SK-N-SH treated with all-trans-retinoic acid at 6 μM for 48 hours (cell line): ENCODE data around the gene C2CD4C.

Experiments
- ARNTL ChIP-seq: fragments of 450-650 bp; formaldehyde crosslinking; IDR thresholded peaks from 2 replicates; pipeline ENCODE4 v1.5.0; 2020; ENCODE audit warnings: low read depth, mild to moderate bottlenecking, moderate library complexity, borderline replicate concordance
- CSDC2 ChIP-seq: fragments of 250-450 bp; sonication (Bioruptor Pico); IDR thresholded peaks from 2 replicates; pipeline ENCODE4 v1.5.0; 2020; ENCODE audit warnings: mild to moderate bottlenecking, moderate library complexity
- ESRRG ChIP-seq: fragments of 250-450 bp; sonication (Bioruptor Pico); IDR thresholded peaks from 2 replicates; pipeline ENCODE4 v1.6.1; 2021; ENCODE audit warnings: mild to moderate bottlenecking
- GLIS3 ChIP-seq: fragments of 250-450 bp; sonication (Bioruptor Pico); IDR thresholded peaks from 2 replicates; pipeline ENCODE4 v1.5.0; 2020; ENCODE audit warnings: mild to moderate bottlenecking, moderate library complexity
- ISL1 ChIP-seq: fragments of 250-450 bp; sonication (Bioruptor Pico); IDR thresholded peaks from 2 replicates; pipeline ENCODE4 v2.1.2; 2022; ENCODE audit warnings: mild to moderate bottlenecking, moderate library complexity
- SNAI2 ChIP-seq: fragments of 250-450 bp; sonication (Bioruptor Pico); IDR thresholded peaks from 2 replicates; pipeline ENCODE4 v1.5.0; 2020; ENCODE audit warnings: mild to moderate bottlenecking, moderate library complexity
- TOX ChIP-seq: fragments of 250-450 bp; sonication (Bioruptor Pico); IDR thresholded peaks from 2 replicates; pipeline ENCODE4 v1.8.0; 2021; ENCODE audit warnings: mild to moderate bottlenecking, moderate library complexity, borderline replicate concordance
- ZC3H10 ChIP-seq: fragments of 250-450 bp; sonication (Bioruptor Pico); IDR thresholded peaks from 2 replicates; pipeline ENCODE4 v1.5.1; 2021; ENCODE audit warnings: mild to moderate bottlenecking, moderate library complexity
- ZFP3 ChIP-seq: fragments of 250-450 bp; sonication (Bioruptor Pico); IDR thresholded peaks from 2 replicates; pipeline ENCODE4 v1.5.0; 2020; ENCODE audit warnings: mild to moderate bottlenecking, moderate library complexity
- ZNF70 ChIP-seq: fragments of 450-650 bp; formaldehyde crosslinking; IDR thresholded peaks from 2 replicates; pipeline ENCODE4 v1.5.0; 2020; ENCODE audit warnings: mild to moderate bottlenecking, moderate library complexity
- ZNF8 ChIP-seq: fragments of 450-650 bp; formaldehyde crosslinking; IDR thresholded peaks from 2 replicates; pipeline ENCODE4 v1.5.0; 2020; ENCODE audit warnings: mild to moderate bottlenecking, moderate library complexity
- TF ChIP-seq, protein P1 (sequence below): fragments of 250-450 bp; sonication (Bioruptor Pico); IDR thresholded peaks from 2 replicates; pipeline ENCODE4 v1.5.0; 2020; ENCODE audit warnings: mild to moderate bottlenecking, moderate library complexity
- TF ChIP-seq, protein P2 (sequence below): fragments of 250-450 bp; sonication (Bioruptor Pico); IDR thresholded peaks from 2 replicates; pipeline ENCODE4 v1.8.0; 2020; ENCODE audit warnings: mild to moderate bottlenecking, moderate library complexity, borderline replicate concordance
- TF ChIP-seq, protein P3 (sequence below): fragments of 250-450 bp; sonication (Bioruptor Pico); IDR thresholded peaks from 2 replicates; pipeline ENCODE4 v1.5.1; 2020; ENCODE audit warnings: low read depth, mild to moderate bottlenecking, moderate library complexity

DNA sequence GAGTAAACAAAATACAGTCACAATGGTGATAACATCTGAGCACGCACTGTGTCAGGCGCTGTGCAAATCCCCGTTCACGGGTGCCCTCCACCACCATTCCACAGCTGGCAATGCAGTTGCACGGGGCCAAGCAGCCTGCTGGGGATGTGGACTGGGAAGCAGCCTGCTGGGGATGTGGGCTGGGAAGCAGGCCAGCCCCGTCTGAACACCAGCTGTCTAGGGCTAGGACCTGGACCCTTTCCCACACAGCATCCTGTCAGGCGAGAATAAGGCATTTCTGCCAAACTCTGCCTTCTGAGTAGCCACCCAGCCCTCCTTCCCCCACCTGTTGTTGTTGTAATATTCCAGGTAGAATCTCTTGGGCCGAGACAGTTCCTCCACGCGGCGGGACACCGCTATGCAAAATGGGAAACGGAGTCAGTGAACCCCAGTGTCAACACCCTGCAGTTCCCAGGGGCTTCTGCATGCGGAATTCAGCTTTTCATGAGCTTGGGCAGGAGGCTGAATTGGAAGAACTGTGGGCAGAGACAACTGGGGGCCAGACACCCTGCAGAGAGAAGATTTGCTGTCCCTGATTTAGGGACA is 36.5 kb downstream of the C2CD4C start:
- TF ChIP-seq, protein P1, sequence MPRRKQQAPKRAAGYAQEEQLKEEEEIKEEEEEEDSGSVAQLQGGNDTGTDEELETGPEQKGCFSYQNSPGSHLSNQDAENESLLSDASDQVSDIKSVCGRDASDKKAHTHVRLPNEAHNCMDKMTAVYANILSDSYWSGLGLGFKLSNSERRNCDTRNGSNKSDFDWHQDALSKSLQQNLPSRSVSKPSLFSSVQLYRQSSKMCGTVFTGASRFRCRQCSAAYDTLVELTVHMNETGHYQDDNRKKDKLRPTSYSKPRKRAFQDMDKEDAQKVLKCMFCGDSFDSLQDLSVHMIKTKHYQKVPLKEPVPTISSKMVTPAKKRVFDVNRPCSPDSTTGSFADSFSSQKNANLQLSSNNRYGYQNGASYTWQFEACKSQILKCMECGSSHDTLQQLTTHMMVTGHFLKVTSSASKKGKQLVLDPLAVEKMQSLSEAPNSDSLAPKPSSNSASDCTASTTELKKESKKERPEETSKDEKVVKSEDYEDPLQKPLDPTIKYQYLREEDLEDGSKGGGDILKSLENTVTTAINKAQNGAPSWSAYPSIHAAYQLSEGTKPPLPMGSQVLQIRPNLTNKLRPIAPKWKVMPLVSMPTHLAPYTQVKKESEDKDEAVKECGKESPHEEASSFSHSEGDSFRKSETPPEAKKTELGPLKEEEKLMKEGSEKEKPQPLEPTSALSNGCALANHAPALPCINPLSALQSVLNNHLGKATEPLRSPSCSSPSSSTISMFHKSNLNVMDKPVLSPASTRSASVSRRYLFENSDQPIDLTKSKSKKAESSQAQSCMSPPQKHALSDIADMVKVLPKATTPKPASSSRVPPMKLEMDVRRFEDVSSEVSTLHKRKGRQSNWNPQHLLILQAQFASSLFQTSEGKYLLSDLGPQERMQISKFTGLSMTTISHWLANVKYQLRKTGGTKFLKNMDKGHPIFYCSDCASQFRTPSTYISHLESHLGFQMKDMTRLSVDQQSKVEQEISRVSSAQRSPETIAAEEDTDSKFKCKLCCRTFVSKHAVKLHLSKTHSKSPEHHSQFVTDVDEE (CRISPR knock-in tag) = no peak
- TF ChIP-seq SNAI2 (CRISPR knock-in tag) = no peak
- TF ChIP-seq ZNF70 = no peak
- TF ChIP-seq ISL1 = no peak
- no peak for TF ChIP-seq ARNTL (CRISPR knock-in tag)
- TF ChIP-seq, protein P2, sequence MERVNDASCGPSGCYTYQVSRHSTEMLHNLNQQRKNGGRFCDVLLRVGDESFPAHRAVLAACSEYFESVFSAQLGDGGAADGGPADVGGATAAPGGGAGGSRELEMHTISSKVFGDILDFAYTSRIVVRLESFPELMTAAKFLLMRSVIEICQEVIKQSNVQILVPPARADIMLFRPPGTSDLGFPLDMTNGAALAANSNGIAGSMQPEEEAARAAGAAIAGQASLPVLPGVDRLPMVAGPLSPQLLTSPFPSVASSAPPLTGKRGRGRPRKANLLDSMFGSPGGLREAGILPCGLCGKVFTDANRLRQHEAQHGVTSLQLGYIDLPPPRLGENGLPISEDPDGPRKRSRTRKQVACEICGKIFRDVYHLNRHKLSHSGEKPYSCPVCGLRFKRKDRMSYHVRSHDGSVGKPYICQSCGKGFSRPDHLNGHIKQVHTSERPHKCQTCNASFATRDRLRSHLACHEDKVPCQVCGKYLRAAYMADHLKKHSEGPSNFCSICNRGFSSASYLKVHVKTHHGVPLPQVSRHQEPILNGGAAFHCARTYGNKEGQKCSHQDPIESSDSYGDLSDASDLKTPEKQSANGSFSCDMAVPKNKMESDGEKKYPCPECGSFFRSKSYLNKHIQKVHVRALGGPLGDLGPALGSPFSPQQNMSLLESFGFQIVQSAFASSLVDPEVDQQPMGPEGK = no peak
- TF ChIP-seq TOX (CRISPR knock-in tag) = no peak
- no peak for TF ChIP-seq ESRRG (CRISPR knock-in tag)
- TF ChIP-seq ZNF8 (CRISPR knock-in tag) = no peak
- TF ChIP-seq GLIS3 (CRISPR knock-in tag) = no peak
- no peak for TF ChIP-seq ZFP3
- TF ChIP-seq, protein P3, sequence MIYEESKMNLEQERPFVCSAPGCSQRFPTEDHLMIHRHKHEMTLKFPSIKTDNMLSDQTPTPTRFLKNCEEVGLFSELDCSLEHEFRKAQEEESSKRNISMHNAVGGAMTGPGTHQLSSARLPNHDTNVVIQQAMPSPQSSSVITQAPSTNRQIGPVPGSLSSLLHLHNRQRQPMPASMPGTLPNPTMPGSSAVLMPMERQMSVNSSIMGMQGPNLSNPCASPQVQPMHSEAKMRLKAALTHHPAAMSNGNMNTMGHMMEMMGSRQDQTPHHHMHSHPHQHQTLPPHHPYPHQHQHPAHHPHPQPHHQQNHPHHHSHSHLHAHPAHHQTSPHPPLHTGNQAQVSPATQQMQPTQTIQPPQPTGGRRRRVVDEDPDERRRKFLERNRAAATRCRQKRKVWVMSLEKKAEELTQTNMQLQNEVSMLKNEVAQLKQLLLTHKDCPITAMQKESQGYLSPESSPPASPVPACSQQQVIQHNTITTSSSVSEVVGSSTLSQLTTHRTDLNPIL (CRISPR knock-in tag) = no peak
- TF ChIP-seq CSDC2 = no peak
- no peak for TF ChIP-seq ZC3H10 (CRISPR knock-in tag)
